Prostate gland (tissue), 2 donors: ENCODE data around the gene SHROOM2. TPM values are rescaled to one million over a fixed set of nuclear protein-coding genes. Genes with fewer than 3 reads are reported as not detected.

ENCODE experiments used
- DNase-seq: peaks from one replicate; pipeline ENCODE4 v3.0.0-alpha.2; 2019; ENCODE audit warnings: low spot score
- H3K27ac ChIP-seq, 2 donors: fragments of 200-600 bp; sonication (generic); 2 replicates each; pipeline ENCODE4 v1.5.1; 2017 to 2019
- H3K27me3 ChIP-seq: fragments of 200-600 bp; sonication (generic); replicated peaks from 2 replicates; pipeline ENCODE4 v1.5.1; 2019; ENCODE audit not compliant: insufficient read depth
- H3K36me3 ChIP-seq, 2 donors: fragments of 200-600 bp; sonication (generic); 1 replicate in 1 of 2; 2 replicates in 1 of 2; pipeline versions ENCODE4 v1.5.1 to v1.8.1; 2017 to 2019
- H3K4me1 ChIP-seq: fragments of 200-600 bp; sonication (generic); replicated peaks from 2 replicates; pipeline ENCODE4 v1.5.1; 2019
- H3K4me3 ChIP-seq, 2 donors: fragments of 200-600 bp; sonication (generic); 2 replicates each; pipeline ENCODE4 v1.5.1; 2017 to 2019
- H3K9me3 ChIP-seq: fragments of 200-600 bp; sonication (generic); 2 replicates; pipeline ENCODE4 v1.5.1; 2017
- CTCF ChIP-seq, 4 experiments: fragments of 200-600 bp in 2 of 4; fragments of 450-650 bp in 2 of 4; sonication (generic) in 2 of 4; IDR thresholded peaks; 1 replicate in 3 of 4; 2 replicates in 1 of 4; pipeline ENCODE4 v1.5.1; 2016 to 2019; ENCODE audit warnings: antibody characterized with exemption in 4 of 4, mild to moderate bottlenecking in 2 of 4, moderate library complexity in 2 of 4
- POLR2A ChIP-seq: fragments of 450-650 bp; IDR thresholded peaks from one replicate; pipeline ENCODE4 v1.6.1; 2016; ENCODE audit warnings: antibody characterized with exemption, mild to moderate bottlenecking
- POLR2AphosphoS5 ChIP-seq: sonication (generic); formaldehyde crosslinking; IDR thresholded peaks from one replicate; pipeline ENCODE4 v1.6.1; 2017; ENCODE audit warnings: antibody characterized with exemption
- WGBS: methylation state at CpG from one replicate; pipeline ENCODE4 v1.1.5; 2018; 5-methylcytosine and 5-hydroxymethylcytosine counted together
- intact Hi-C: fragments of 100-400 bp; cut with DNase I; formaldehyde crosslinking; loops from one replicate; pipeline ENCODE4 v1.14.2; 2022
- total RNA-seq, 2 donors: library from RNA; depleted of rRNA; stranded (reverse); fragments of >200 nt; gene quantifications; one replicate each; pipeline ENCODE4 v1.1.0, GENCODE V29; 2016

SHROOM2 gene
- total RNA-seq, 2 donors from 2014 or later: 36.8 to 71.3 TPM

GRCh38 chrX:9860826-9861225 is 74.6 kb downstream of the SHROOM2 start:
- Histone ChIP-seq H3K4me1 (no peaks in the 10 kb centered on the region), H3K9me3 (no peaks in the 10 kb centered on the region), H3K27me3 (no peaks in the 10 kb centered on the region), H3K27ac (no peak overlapping the region), H3K36me3 (no peaks in the 10 kb centered on the region), H3K4me3 (no peak overlapping the region)
- no peak for TF ChIP-seq CTCF (IDR thresholded peaks at IDR 0.05)
- TF ChIP-seq POLR2A: no peak
- TF ChIP-seq POLR2AphosphoS5: no peak
- intact Hi-C loops: no loop called here
- DNase-seq: no peak
- WGBS: 93% methylated on average over 1 of the region's 1 CpG

DNA sequence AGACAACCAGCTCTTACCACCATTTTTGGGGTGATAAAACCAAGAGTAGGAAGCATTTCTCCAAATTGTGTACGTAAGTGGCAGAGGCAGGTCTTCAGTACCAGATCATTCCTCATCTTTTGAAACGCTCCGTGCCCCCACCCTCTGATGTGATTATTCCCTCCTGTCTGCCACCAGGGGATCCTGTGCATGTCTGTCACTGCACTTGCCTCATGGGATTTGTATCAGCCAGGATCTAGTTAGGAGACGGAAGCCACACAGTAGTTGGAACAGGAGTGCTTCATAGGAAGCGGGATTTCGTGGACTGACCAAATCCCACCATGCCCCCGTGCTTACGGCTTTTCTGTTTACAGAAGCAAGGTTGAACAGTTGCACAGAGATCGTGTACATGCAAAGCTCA is 75.5 kb downstream of the SHROOM2 start:
- H3K4me3 ChIP-seq: no peak overlapping the region
- no peak overlapping the region for H3K27ac ChIP-seq
- no peak for DNase-seq
- TF ChIP-seq POLR2A (no peak), CTCF (IDR thresholded peaks at IDR 0.05) (no peak), POLR2AphosphoS5 (no peak)
- intact Hi-C loops: no loop called here
- 95% methylated on average over 9 of the region's 9 CpGs for WGBS
- no peaks in the 10 kb centered on the region for H3K36me3 ChIP-seq
- no peaks in the 10 kb centered on the region for H3K27me3 ChIP-seq
- no peaks in the 10 kb centered on the region for H3K9me3 ChIP-seq
- H3K4me1 ChIP-seq: no peaks in the 10 kb centered on the region

- intact Hi-C loops: no loop called here
- H3K36me3 ChIP-seq: no peaks in the 10 kb centered on the region
- no peak for TF ChIP-seq POLR2A
- TF ChIP-seq CTCF (IDR thresholded peaks at IDR 0.05): no peak
- no peak for TF ChIP-seq POLR2AphosphoS5
- no peaks in the 10 kb centered on the region for H3K27me3 ChIP-seq
- WGBS: 84% methylated on average over 9 of the region's 11 CpGs
- no peak for DNase-seq
- H3K4me3 ChIP-seq: no peak overlapping the region
- H3K4me1 ChIP-seq: no peaks in the 10 kb centered on the region
- H3K9me3 ChIP-seq: no peaks in the 10 kb centered on the region
- no peak overlapping the region for H3K27ac ChIP-seq
These were observed 76.3 kb downstream of the SHROOM2 start for GRCh38 chrX:9862525-9862924.

DNA sequence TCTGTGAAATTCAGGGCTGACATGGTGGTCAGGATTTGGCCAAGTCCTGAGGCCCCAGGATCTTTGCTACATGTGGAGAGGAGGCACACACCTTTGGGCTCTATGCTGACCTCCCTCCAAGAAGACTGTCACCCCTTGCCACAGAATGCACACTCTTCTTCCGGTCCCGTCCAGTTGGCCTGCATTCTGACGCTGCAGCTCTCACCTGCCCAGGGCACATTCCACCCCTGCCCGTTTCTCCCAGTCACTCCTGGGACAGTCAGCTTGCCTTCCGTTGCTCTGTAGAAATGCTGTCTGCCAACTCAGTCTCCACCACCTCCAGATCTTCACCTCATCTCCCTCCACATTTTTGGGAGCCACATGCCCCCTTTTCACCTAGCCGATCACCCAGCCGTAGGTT is 76.7 kb downstream of the SHROOM2 start:
- no peak for TF ChIP-seq POLR2A
- no peak for TF ChIP-seq CTCF (IDR thresholded peaks at IDR 0.05)
- no peak for TF ChIP-seq POLR2AphosphoS5
- H3K27me3 ChIP-seq: no peaks in the 10 kb centered on the region
- no peak for DNase-seq
- 92% methylated on average over 6 of the region's 7 CpGs for WGBS
- no peaks in the 10 kb centered on the region for H3K4me1 ChIP-seq
- intact Hi-C loops: no loop called here
- H3K36me3 ChIP-seq: no peaks in the 10 kb centered on the region
- no peaks in the 10 kb centered on the region for H3K9me3 ChIP-seq
- no peak overlapping the region for H3K27ac ChIP-seq
- no peak overlapping the region for H3K4me3 ChIP-seq

- 86% methylated on average over 7 of the region's 10 CpGs for WGBS
- Histone ChIP-seq H3K27me3 (no peaks in the 10 kb centered on the region), H3K27ac (no peak overlapping the region), H3K4me1 (no peaks in the 10 kb centered on the region), H3K36me3 (no peaks in the 10 kb centered on the region), H3K9me3 (no peaks in the 10 kb centered on the region), H3K4me3 (no peak overlapping the region)
- no peak for DNase-seq
- TF ChIP-seq POLR2A: no peak
- no peak for TF ChIP-seq POLR2AphosphoS5
- TF ChIP-seq CTCF (IDR thresholded peaks at IDR 0.05): no peak
- intact Hi-C loops: no loop called here
These were observed 77.8 kb downstream of the SHROOM2 start for GRCh38 chrX:9864011-9864410.
